ENCODE data around the gene BPIFB4.

Gene BPIFB4

DNA sequence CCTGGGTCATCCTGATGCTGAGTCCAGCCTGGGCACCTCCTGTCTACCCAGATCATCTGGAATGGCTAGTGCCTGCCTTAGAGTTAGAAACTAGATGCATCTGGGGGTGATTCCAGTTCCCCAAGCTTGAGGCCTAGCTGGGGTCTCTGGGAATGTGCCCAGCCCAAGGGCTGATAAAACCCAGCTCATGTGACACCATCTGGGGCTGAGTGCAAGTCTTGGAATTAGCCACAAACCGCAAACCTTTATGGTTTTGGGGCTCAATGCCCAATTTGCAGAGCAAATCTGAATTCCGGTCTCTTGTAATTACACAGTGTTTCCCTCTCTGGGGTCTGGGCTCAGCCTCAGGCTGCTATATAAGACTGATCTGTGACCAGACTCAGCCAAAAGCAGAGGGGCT is at the start of gene BPIFB4:
Gene BPIFB4 (plus strand): TSS at position 385 of the 400 bp plus-strand sequence. CDS start 1,884 bp downstream, outside the sequence.
- H3K27ac Mint-ChIP-seq (ENCODE audit: low read depth), result no peak within 1 kb of the TSS

DNA sequence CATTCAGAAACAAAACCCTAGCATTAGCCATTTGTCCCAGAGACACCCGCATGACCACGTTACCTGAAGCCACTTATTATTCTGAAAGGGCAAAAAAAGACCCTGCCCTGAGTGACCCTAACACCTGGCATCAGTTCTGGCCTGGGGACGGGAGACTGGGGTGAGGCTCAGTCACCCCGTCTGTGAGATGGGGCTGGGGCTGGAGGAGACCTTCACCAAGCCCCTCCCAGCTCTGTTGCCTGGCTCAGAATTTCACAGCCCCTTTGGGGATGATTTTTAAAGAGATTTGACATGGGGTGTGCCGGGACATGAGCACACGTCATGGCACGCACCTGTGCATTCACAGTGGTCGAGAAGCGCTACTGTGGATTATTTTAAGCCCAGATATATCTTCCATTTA is 49.4 kb upstream of the BPIFB4 start:
- no peak overlapping the region for H3K27ac Mint-ChIP-seq (ENCODE audit: low read depth)
- H3K4me3 Mint-ChIP-seq, result no peak overlapping the region
- H3K4me1 Mint-ChIP-seq, result no peaks in the 10 kb centered on the region
- H3K36me3 Mint-ChIP-seq (ENCODE audit: insufficient read depth), result no peaks in the 10 kb centered on the region
- no peak for ATAC-seq (replicated peaks; ENCODE audit: extremely low read depth, poor library complexity, severe bottlenecking)
- H3K9me3 Mint-ChIP-seq, result no peaks in the 10 kb centered on the region
- no peaks in the 10 kb centered on the region for H3K27me3 Mint-ChIP-seq
- DNase-seq (ENCODE audit: low spot score in 2 of 2), result no peak

More for the DNA sequence above, at the start of gene BPIFB4:
- ATAC-seq (replicated peaks; ENCODE audit: extremely low read depth, poor library complexity, severe bottlenecking), result no peak
- no peaks in the 10 kb centered on the region for H3K36me3 Mint-ChIP-seq (ENCODE audit: insufficient read depth)
- peaks cover 8% of the 10 kb centered on the region for H3K4me1 Mint-ChIP-seq
- no peaks in the 10 kb centered on the region for H3K9me3 Mint-ChIP-seq
- no peak within 1 kb of the TSS for H3K4me3 Mint-ChIP-seq
- no peaks in the 10 kb centered on the region for H3K27me3 Mint-ChIP-seq
- no peak for DNase-seq (ENCODE audit: low spot score in 2 of 2)

DNA sequence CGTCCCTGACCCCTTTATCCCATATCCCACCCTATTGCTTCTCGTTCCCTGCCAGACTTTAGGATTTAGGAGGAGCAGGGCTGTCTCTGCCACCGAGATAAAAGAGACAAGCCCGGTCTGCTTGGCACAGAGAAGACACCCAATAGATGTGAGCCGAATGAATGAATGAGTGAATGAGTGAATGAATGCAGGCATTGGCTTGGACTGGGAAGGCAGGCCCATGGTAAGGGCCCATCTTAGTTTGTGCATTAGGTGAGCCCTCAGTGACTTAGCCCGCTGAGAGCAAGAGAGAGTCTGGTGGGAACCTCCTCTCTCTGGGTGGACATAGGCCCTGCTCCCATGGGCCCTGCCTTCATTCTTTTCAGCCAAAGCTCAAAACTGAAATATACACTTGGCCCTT is 48.9 kb upstream of the BPIFB4 start:
- H3K9me3 Mint-ChIP-seq, result no peaks in the 10 kb centered on the region
- no peaks in the 10 kb centered on the region for H3K4me1 Mint-ChIP-seq
- no peak overlapping the region for H3K4me3 Mint-ChIP-seq
- no peak for ATAC-seq (replicated peaks; ENCODE audit: extremely low read depth, poor library complexity, severe bottlenecking)
- H3K27ac Mint-ChIP-seq (ENCODE audit: low read depth), result no peak overlapping the region
- DNase-seq (ENCODE audit: low spot score in 2 of 2), result no peak
- no peaks in the 10 kb centered on the region for H3K27me3 Mint-ChIP-seq
- no peaks in the 10 kb centered on the region for H3K36me3 Mint-ChIP-seq (ENCODE audit: insufficient read depth)

DNA sequence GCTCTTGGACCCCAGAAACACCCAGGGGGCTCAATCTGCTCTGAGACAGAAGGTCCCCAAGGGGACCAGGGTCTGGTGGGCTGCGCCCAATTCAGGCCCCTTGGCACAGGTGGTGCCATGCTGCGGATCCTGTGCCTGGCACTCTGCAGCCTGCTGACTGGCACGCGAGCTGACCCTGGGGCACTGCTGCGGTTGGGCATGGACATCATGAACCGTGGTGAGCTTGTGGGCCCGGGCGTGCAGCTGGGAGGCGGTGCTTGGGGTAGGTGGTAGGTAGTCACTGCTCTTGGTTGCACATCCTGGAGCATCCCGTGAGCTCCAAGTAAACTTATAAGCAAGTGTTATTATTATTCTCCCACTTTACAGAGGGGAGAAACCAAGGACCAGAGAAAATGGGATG is 47.9 kb upstream of the BPIFB4 start, which contains the start of gene BPIFB6:
Gene BPIFB6 (plus strand): TSS at position 118 of the 400 bp plus-strand sequence. CDS start 0 bp downstream, at position 118.
- H3K4me3 Mint-ChIP-seq, result no peak within 1 kb of the TSS
- H3K27ac Mint-ChIP-seq (ENCODE audit: low read depth), result no peak within 1 kb of the TSS
- H3K36me3 Mint-ChIP-seq (ENCODE audit: insufficient read depth), result no peaks in the 10 kb centered on the region
- H3K9me3 Mint-ChIP-seq, result no peaks in the 10 kb centered on the region
- H3K4me1 Mint-ChIP-seq, result no peaks in the 10 kb centered on the region
- ATAC-seq (replicated peaks; ENCODE audit: extremely low read depth, poor library complexity, severe bottlenecking), result no peak
- H3K27me3 Mint-ChIP-seq, result no peaks in the 10 kb centered on the region
- DNase-seq (ENCODE audit: low spot score in 2 of 2), result no peak

DNA sequence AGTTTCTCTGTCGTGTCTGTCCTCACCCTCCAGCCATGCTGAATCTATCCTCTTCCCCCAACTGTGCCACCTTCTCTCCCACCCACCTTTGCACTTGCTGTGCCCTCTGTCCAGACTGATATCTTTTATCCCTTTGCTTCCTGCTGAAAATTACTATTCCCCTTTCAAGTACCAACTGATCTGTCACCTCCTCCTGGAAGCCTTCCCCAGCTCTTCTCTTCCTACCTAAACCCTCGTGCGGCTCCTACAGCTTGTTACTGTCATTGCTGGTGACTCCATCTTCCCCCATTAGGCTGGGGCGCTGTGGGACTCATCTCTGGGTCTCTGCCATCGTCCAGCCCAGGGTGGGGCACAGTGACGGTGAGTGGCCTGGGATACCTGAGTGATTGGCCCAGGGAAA is 46.9 kb upstream of the BPIFB4 start:
- Mint-ChIP-seq H3K4me3 (no peak overlapping the region), H3K27ac (ENCODE audit: low read depth) (no peak overlapping the region), H3K4me1 (no peaks in the 10 kb centered on the region), H3K27me3 (no peaks in the 10 kb centered on the region), H3K36me3 (ENCODE audit: insufficient read depth) (no peaks in the 10 kb centered on the region), H3K9me3 (no peaks in the 10 kb centered on the region)
- ATAC-seq (replicated peaks; ENCODE audit: extremely low read depth, poor library complexity, severe bottlenecking), result no peak
- no peak for DNase-seq (ENCODE audit: low spot score in 2 of 2)

DNA sequence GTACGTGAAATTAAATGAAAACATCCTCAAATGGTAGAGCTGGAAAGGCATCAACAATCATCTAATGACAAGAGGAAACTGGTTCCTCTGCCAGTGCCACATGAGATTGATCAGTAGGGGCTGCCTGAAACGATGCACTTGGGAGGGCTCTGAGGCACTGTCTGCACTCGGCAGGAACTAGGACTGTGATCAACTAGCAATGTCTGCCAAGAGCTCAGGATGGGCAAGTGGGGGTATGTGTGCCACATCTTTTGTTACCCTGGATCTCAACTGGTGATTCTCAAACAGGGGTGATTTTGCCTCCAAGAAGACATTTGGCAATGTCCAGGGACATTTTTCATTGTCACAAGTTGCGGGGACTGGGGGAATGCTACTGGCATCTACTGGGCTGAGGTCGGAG is 46.1 kb upstream of the BPIFB4 start:
- no peaks in the 10 kb centered on the region for H3K4me1 Mint-ChIP-seq
- no peaks in the 10 kb centered on the region for H3K36me3 Mint-ChIP-seq (ENCODE audit: insufficient read depth)
- no peak for ATAC-seq (replicated peaks; ENCODE audit: extremely low read depth, poor library complexity, severe bottlenecking)
- H3K27me3 Mint-ChIP-seq, result no peaks in the 10 kb centered on the region
- H3K4me3 Mint-ChIP-seq, result no peak overlapping the region
- H3K27ac Mint-ChIP-seq (ENCODE audit: low read depth), result no peak overlapping the region
- no peaks in the 10 kb centered on the region for H3K9me3 Mint-ChIP-seq
- no peak for DNase-seq (ENCODE audit: low spot score in 2 of 2)

DNA sequence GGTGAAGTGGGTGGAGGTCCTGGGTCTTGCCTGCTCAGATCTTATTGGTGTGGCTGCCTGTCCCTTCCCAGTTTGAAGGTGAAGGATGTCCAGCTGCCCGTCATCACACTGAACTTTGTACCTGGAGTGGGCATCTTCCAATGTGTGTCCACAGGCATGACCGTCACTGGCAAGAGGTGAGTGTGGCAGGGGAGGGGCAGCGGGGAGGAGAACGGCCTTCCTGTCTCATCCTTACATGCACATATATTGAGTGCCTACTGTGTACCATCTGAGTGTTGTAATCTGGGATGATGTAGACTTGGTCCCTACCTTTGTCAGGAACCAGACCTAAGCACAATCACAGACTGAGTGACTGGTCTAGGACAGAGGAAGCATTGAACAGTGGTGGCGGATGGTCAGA is 45.3 kb upstream of the BPIFB4 start:
- Mint-ChIP-seq H3K9me3 (no peaks in the 10 kb centered on the region), H3K27ac (ENCODE audit: low read depth) (no peak overlapping the region), H3K36me3 (ENCODE audit: insufficient read depth) (no peaks in the 10 kb centered on the region), H3K4me3 (no peak overlapping the region), H3K27me3 (no peaks in the 10 kb centered on the region), H3K4me1 (no peaks in the 10 kb centered on the region)
- DNase-seq (ENCODE audit: low spot score in 2 of 2) (no peak), ATAC-seq (replicated peaks; ENCODE audit: extremely low read depth, poor library complexity, severe bottlenecking) (no peak)

DNA sequence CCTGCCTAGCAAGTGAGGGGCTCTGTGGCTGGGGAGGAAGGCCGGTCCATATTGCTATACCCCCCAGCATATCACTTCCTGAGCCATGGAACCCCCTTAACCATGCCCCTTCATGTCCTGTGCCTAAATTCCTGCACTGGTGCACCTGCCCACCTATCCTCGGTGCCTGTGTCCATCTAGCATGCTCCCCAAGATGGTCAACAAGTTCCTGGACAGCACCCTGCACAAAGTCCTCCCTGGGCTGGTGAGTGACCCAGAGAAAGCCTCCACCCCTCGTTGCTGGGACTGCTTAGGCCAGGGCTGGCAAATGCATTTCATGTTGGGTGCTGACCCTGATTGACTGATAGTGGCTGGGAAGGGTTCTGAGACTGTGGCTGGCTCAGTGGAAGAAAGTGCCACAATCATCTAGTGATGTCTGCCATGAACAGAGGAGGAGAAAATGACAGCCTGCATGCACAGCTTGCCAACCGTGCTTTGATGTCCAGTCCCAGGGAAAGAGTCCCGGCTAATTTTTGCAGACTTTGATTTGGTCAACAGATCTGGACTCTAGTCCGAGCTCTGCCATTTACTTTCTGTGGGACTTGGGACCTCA is 44.4 kb upstream of the BPIFB4 start:
- DNase-seq (ENCODE audit: low spot score in 2 of 2), result no peak
- no peaks in the 10 kb centered on the region for H3K36me3 Mint-ChIP-seq (ENCODE audit: insufficient read depth)
- no peak overlapping the region for H3K4me3 Mint-ChIP-seq
- no peaks in the 10 kb centered on the region for H3K27me3 Mint-ChIP-seq
- no peak overlapping the region for H3K27ac Mint-ChIP-seq (ENCODE audit: low read depth)
- no peaks in the 10 kb centered on the region for H3K9me3 Mint-ChIP-seq
- no peaks in the 10 kb centered on the region for H3K4me1 Mint-ChIP-seq
- ATAC-seq (replicated peaks; ENCODE audit: extremely low read depth, poor library complexity, severe bottlenecking), result no peak

DNA sequence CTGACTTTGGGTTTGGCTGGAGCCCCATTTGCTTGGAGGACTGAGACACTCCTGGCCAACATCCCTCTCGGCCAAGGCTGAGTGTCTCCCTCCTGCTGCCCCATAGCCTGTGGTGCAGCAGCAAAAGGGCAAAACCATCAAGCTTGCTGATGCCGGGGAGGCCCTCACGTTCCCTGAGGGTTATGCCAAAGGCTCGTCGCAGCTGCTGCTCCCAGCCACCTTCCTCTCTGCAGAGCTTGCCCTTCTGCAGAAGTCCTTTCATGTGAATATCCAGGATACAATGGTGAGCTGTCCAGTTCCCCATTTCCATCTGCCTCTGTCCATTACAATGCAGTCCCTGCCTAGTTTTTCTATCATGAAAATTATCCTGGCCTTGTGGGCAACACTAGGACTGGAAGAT is 42.0 kb upstream of the BPIFB4 start:
- Mint-ChIP-seq H3K36me3 (ENCODE audit: insufficient read depth) (no peaks in the 10 kb centered on the region), H3K27me3 (no peaks in the 10 kb centered on the region), H3K9me3 (no peaks in the 10 kb centered on the region), H3K4me1 (no peaks in the 10 kb centered on the region), H3K4me3 (no peak overlapping the region), H3K27ac (ENCODE audit: low read depth) (no peak overlapping the region)
- DNase-seq (ENCODE audit: low spot score in 2 of 2), result no peak
- no peak for ATAC-seq (replicated peaks; ENCODE audit: extremely low read depth, poor library complexity, severe bottlenecking)

DNA sequence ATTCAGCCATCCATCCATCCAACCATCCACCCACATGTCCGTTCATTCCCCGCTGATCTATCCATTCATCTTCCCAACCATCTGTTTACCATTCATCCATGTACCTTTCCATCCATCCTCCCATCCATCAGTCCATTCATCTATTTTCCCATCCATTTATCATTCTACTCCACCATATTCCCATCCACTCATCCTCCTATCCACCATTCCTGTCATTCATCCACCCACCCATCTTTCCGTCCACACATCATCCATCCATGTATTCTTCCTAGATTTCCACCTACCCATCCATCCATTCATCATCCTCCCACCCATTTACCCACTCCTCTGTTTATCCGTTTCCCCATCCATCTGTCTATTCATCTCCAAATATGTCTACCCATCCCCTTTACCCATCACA is 41.2 kb upstream of the BPIFB4 start:
- no peak overlapping the region for H3K27ac Mint-ChIP-seq (ENCODE audit: low read depth)
- ATAC-seq (replicated peaks; ENCODE audit: extremely low read depth, poor library complexity, severe bottlenecking), result no peak
- DNase-seq (ENCODE audit: low spot score in 2 of 2), result no peak
- H3K9me3 Mint-ChIP-seq, result no peaks in the 10 kb centered on the region
- no peaks in the 10 kb centered on the region for H3K4me1 Mint-ChIP-seq
- no peaks in the 10 kb centered on the region for H3K36me3 Mint-ChIP-seq (ENCODE audit: insufficient read depth)
- no peak overlapping the region for H3K4me3 Mint-ChIP-seq
- no peaks in the 10 kb centered on the region for H3K27me3 Mint-ChIP-seq

DNA sequence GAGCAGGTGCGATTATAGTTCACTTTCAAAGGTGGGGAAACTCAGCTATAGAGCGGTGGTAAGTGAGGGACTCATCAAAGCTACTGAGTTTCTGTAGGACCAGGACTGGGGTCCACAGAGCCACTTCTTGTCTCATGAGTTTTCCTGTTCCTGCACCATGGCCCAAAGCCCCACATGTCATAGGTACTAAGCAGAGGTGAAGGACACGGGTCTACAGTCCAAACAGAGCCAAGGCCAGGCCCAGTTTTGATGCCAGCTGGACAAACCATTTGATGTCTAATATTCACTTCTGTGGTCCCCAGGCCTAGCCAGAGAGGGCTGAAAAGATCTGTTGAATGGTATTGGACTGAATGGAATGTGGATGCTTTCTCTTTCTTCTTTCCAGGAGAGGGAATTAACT is 37.0 kb upstream of the BPIFB4 start:
- no peaks in the 10 kb centered on the region for H3K4me1 Mint-ChIP-seq
- no peak overlapping the region for H3K4me3 Mint-ChIP-seq
- H3K27me3 Mint-ChIP-seq, result no peaks in the 10 kb centered on the region
- ATAC-seq (replicated peaks; ENCODE audit: extremely low read depth, poor library complexity, severe bottlenecking), result no peak
- no peaks in the 10 kb centered on the region for H3K36me3 Mint-ChIP-seq (ENCODE audit: insufficient read depth)
- no peak overlapping the region for H3K27ac Mint-ChIP-seq (ENCODE audit: low read depth)
- no peak for DNase-seq (ENCODE audit: low spot score in 2 of 2)
- H3K9me3 Mint-ChIP-seq, result peaks cover 14% of the 10 kb centered on the region

DNA sequence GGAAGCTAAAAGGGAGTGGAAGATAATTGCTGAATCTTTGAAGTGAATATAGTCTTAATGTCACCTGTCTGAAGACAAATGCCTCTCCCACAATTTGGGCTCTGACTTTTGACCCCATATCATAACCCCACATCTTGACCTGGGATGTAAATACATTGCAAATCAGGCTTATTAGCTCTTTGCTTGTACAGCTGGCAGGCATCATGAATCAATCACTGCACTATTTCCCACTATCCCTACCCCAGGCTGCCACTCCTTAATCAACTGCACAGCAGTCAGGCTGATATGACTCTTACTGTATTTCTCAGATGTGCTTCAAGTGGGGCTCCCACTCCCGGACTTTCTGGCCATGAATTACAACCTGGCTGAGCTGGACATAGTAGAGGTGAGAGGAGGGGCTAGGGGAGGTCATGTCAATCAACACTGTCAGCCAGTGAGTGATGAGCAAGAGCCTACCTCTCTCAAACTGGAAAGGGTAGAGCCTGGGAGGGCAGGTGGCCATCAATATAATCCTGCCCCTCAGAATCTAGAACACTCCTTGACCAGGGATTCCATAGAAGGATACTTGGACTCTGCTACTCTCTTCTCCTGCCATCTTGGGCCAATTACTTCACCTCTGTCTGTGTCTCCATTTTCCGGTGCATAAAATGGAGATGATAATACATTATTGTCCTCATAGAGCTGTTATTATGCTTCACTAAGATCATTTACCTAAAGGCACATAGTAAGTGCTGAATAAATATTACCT is 36.3 kb upstream of the BPIFB4 start:
- DNase-seq (ENCODE audit: low spot score in 2 of 2), result no peak
- H3K36me3 Mint-ChIP-seq (ENCODE audit: insufficient read depth), result no peaks in the 10 kb centered on the region
- peaks cover 14% of the 10 kb centered on the region for H3K9me3 Mint-ChIP-seq
- H3K27ac Mint-ChIP-seq (ENCODE audit: low read depth), result no peak overlapping the region
- no peak for ATAC-seq (replicated peaks; ENCODE audit: extremely low read depth, poor library complexity, severe bottlenecking)
- no peaks in the 10 kb centered on the region for H3K4me1 Mint-ChIP-seq
- H3K4me3 Mint-ChIP-seq, result no peak overlapping the region
- no peaks in the 10 kb centered on the region for H3K27me3 Mint-ChIP-seq

DNA sequence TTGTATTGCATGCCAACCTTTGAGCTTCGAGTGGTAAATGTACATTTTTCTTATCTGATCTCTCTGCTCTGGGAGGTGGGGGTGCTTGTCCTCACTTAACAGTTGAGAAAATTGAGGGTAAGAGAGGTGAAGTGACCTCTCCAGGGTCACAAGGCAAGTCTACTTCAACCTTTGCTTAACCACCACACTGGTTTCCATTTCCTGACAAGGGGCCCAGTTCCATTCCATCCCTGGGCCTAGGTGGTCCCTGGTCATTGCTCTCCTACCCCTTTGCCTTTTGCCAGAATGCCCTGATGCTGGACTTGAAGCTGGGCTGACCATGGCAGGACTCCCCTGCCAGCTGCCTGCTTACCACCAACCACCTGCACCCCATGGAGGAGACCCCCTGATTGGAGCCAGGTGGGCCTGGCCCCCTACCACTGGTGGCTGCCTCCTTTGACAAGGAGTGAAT is 35.7 kb upstream of the BPIFB4 start:
- Mint-ChIP-seq H3K4me1 (no peaks in the 10 kb centered on the region), H3K27me3 (no peaks in the 10 kb centered on the region), H3K36me3 (ENCODE audit: insufficient read depth) (no peaks in the 10 kb centered on the region), H3K4me3 (no peak overlapping the region), H3K27ac (ENCODE audit: low read depth) (no peak overlapping the region), H3K9me3 (peaks cover 14% of the 10 kb centered on the region)
- no peak for DNase-seq (ENCODE audit: low spot score in 2 of 2)
- ATAC-seq (replicated peaks; ENCODE audit: extremely low read depth, poor library complexity, severe bottlenecking), result no peak

Data from central memory CD8-positive, alpha-beta T cell (primary cell).